Colonic mucosa (tissue), 4 donors: ENCODE measurements around the gene CCDC9. TPM values are rescaled to one million over a fixed set of nuclear protein-coding genes. Genes with fewer than 3 reads are reported as not detected.

Source experiments
- DNase-seq: peaks from one replicate; pipeline ENCODE4 v3.0.0-alpha.2; 2020
- H3K27ac ChIP-seq: fragments of 200-600 bp; one replicate; pipeline ENCODE4 v1.8.0; 2021
- H3K27me3 ChIP-seq: fragments of 200-600 bp; one replicate; pipeline ENCODE4 v1.8.0; 2021
- H3K36me3 ChIP-seq: fragments of 200-600 bp; one replicate; pipeline ENCODE4 v1.8.0; 2021
- H3K4me1 ChIP-seq: fragments of 200-600 bp; one replicate; pipeline ENCODE4 v1.8.0; 2021; ENCODE audit warnings: mild to moderate bottlenecking
- H3K4me3 ChIP-seq: fragments of 200-600 bp; one replicate; pipeline ENCODE4 v1.8.0; 2021
- H3K9ac ChIP-seq, 2 donors: one replicate each; pipeline ENCODE4 v1.7.0; 2013; ENCODE audit warnings: control low read depth in 2 of 2, low read depth in 2 of 2, low read length in 2 of 2
- H3K9me3 ChIP-seq: fragments of 200-600 bp; one replicate; pipeline ENCODE4 v1.8.0; 2021
- intact Hi-C: fragments of 100-400 bp; cut with DNase I; formaldehyde crosslinking; loops from one replicate; pipeline ENCODE4 v1.14.1; 2022
- total RNA-seq, 2 donors: library from RNA; stranded (reverse); fragmentation: NEBNext Ultra II Directional in 1 of 2; extraction: Animal tissue kit (Norgen Biotek cat#: 25700) in 1 of 2; gene quantifications; one replicate each; pipeline ENCODE4 v1.2.1, GENCODE V29; 2021
- TF ChIP-seq, protein P1 (sequence below): fragments of 200-600 bp; IDR thresholded peaks from one replicate; pipeline ENCODE4 v1.8.0; 2022; ENCODE audit warnings: antibody characterized with exemption, mild to moderate bottlenecking
- donor health status: healthy.
- donor health status: DM: no; HTN: no; CAD: no.
- donor health status: DM: no; HTN: no; CAD: no.

The CCDC9 gene
- total RNA-seq, 2 donors from 2014 or later: 27.2 to 37.3 TPM

- Histone ChIP-seq H3K36me3 (no peaks in the 10 kb centered on the region), H3K27me3 (no peaks in the 10 kb centered on the region), H3K27ac (peak overlapping the region; percentile 97), H3K4me1 (peaks cover 10% of the 10 kb centered on the region), H3K9me3 (no peaks in the 10 kb centered on the region), H3K9ac (peak overlapping the region; percentile 94 to 99), H3K4me3 (peak overlapping the region; percentile 34)
- peak; percentile 91 for DNase-seq
- intact Hi-C loops: no loop called here
- TF ChIP-seq, protein P1, sequence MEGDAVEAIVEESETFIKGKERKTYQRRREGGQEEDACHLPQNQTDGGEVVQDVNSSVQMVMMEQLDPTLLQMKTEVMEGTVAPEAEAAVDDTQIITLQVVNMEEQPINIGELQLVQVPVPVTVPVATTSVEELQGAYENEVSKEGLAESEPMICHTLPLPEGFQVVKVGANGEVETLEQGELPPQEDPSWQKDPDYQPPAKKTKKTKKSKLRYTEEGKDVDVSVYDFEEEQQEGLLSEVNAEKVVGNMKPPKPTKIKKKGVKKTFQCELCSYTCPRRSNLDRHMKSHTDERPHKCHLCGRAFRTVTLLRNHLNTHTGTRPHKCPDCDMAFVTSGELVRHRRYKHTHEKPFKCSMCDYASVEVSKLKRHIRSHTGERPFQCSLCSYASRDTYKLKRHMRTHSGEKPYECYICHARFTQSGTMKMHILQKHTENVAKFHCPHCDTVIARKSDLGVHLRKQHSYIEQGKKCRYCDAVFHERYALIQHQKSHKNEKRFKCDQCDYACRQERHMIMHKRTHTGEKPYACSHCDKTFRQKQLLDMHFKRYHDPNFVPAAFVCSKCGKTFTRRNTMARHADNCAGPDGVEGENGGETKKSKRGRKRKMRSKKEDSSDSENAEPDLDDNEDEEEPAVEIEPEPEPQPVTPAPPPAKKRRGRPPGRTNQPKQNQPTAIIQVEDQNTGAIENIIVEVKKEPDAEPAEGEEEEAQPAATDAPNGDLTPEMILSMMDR: no peak
Measured at GRCh38 chr19:47227352-47228167, 28.8 kb upstream of the CCDC9 start.

- DNase-seq: peak; percentile 51
- intact Hi-C loops: no loop called here
- Histone ChIP-seq H3K9ac (peak overlapping the region; percentile 94 to 99), H3K27me3 (no peaks in the 10 kb centered on the region), H3K9me3 (no peaks in the 10 kb centered on the region), H3K4me1 (peaks cover 10% of the 10 kb centered on the region), H3K27ac (peak overlapping the region; percentile 97), H3K4me3 (peak overlapping the region; percentile 34), H3K36me3 (no peaks in the 10 kb centered on the region)
- TF ChIP-seq, protein P1: no peak
Measured at GRCh38 chr19:47228168-47228936, 28.0 kb upstream of the CCDC9 start.

GRCh38 chr19:47228937-47229675 lies 27.2 kb upstream of the CCDC9 start:
- peak; percentile 58 for DNase-seq
- TF ChIP-seq, protein P1: no peak
- Histone ChIP-seq H3K4me1 (peaks cover 10% of the 10 kb centered on the region), H3K27me3 (no peaks in the 10 kb centered on the region), H3K27ac (peak overlapping the region; percentile 97), H3K9ac (peak overlapping the region; percentile 94 to 99), H3K36me3 (no peaks in the 10 kb centered on the region), H3K9me3 (no peaks in the 10 kb centered on the region), H3K4me3 (peak overlapping the region; percentile 95)
- intact Hi-C loops: no loop called here

DNA sequence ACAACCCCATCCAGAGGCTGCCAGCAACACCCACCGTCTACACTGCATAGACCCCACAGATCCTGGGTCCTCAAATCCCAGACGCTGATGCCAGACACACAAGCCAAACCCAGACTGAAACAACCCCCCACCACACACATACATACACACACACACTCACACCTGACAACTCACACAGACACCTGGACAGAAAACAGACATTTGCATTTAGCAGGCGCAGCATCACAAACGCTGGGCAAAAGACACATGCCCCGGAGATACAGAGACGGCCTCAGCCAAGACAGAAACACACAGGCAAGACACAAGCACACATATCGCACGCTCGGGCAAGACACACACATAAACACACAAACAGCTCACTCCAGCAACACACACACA lies 26.7 kb upstream of the CCDC9 start:
- Histone ChIP-seq H3K9me3 (no peaks in the 10 kb centered on the region), H3K4me1 (peaks cover 10% of the 10 kb centered on the region), H3K4me3 (peak overlapping the region; percentile 95), H3K27ac (no peak overlapping the region), H3K36me3 (no peaks in the 10 kb centered on the region), H3K9ac (peak overlapping the region; percentile 72 to 99), H3K27me3 (no peaks in the 10 kb centered on the region)
- intact Hi-C loops: no loop called here
- TF ChIP-seq, protein P1: no peak
- DNase-seq: peak; percentile 59
